Stimulated activated CD8-positive, alpha-beta memory T cell treated with anti-CD3 and anti-CD28 coated beads, Interleukin-4, amount 100 ng/mL, for 1 hour (primary cell): ENCODE measurements around the gene MARS1.

Experiments
- DNase-seq, 2 donors: peaks; one replicate each; pipeline ENCODE4 v3.0.0-alpha.2; 2020; ENCODE audit warnings: low read depth in 2 of 2, low spot score in 1 of 2

MARS1 gene

GRCh38 chr12:57470970-57471656 is 16.8 kb upstream of the MARS1 start:
- no peak for DNase-seq

GRCh38 chr12:57471661-57472060 is 16.2 kb upstream of the MARS1 start:
- DNase-seq, result no peak

GRCh38 chr12:57472391-57472790 is 15.5 kb upstream of the MARS1 start:
- DNase-seq, result no peak

- DNase-seq, result no peak
Measured at GRCh38 chr12:57473392-57473791, 14.5 kb upstream of the MARS1 start.

DNA sequence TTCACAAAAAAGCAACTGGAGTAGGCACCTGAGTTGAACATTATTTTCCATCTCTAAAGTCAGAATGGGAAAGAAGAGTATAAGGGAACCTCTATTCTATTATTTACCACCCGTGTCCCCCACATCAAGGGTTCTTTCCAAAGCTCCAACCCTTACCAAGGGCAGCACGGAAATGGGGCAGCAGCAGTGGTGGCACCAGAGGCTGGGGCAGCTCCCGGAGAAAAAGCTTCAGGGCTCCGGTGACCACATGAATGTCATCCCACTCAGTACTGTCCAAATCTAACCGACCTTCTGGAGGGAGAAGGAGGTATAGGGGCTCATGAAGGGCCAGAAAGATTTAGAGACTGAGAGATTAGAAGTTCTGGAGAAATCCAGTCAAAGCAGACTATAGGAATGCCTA is 14.0 kb upstream of the MARS1 start:
- DNase-seq, result no peak

DNA sequence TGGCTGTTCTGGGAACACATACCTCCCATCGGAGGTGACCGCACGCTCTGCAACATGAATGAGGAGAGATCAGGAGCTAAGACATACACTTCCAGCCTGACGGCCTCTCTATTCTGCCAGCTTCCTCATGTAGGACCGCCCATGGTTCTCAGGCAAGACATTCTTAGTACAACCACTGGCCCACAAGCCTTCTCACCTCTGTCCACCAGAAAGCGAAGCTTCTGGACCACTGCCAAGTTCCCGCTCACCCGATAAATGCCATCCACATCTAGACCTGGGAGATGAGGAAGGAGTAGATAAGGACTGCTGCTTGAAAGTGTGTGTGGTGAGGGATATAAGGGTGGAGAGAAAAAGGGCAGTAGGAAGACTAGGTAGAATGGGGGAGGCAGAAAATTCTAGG is 13.4 kb upstream of the MARS1 start:
- no peak for DNase-seq

DNA sequence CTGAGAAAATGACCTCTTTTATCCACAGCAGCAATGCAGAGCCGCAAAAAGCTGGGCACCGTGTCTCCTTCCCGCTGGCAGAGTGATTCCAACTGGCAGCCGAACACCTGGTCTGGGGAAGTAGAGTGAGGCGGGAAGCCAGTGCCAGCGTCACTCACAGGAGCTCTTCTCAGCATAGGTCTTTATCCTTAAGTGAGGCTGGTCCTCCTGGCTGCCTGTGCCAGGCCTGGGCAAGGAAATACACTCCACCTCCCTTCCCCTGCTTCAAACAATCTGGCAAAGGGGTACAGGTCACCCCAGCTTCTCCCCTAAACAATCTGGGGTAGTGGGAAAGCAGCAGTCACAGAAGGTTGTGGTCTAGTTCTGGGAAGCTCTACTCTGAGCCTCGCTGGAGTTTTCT is 13.0 kb upstream of the MARS1 start:
- DNase-seq, result no peak

GRCh38 chr12:57475271-57476161 is 12.4 kb upstream of the MARS1 start:
- no peak for DNase-seq

DNA sequence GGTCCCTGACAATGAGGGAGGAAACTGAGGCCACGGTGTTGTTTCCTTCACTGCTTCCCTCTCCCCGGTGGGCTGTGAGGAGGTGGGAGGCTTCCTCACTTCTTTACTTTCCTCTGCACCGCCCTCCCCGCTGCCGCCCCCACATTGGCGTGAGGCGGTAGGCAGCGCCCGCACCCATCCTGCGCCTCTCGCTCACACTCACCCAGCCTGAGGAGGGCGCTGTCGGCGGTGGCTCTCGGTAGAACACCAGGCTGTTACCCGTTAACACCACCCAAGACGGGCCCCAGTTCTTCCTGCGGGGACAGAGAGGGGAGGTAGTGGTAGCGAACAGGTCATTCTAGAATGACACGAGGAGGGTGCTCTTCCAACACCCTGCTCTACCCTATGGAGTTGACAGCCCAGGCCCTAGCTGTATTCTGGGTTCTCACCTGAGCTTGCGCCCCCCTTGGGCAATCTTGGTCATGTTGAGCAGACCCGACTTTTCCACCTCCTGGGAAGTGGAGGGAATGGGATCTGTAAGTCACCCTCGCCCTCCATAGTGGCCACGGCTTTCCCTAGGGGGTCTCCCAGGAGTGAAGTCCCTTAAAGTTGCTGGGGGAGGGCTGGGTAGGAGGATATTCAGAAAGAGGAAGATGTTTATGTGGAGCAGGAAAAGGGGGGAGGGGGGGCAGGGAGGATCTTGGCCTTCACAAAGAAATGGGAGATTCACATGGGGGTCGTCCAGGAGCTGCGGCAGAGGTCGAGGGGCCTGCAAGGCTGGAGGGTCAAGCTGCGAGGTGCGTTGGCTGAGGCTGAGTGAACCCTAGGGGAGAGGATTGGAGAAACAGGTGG is 11.5 kb upstream of the MARS1 start:
- no peak for DNase-seq

- no peak for DNase-seq
Measured at GRCh38 chr12:57476993-57477709, 10.7 kb upstream of the MARS1 start.

DNA sequence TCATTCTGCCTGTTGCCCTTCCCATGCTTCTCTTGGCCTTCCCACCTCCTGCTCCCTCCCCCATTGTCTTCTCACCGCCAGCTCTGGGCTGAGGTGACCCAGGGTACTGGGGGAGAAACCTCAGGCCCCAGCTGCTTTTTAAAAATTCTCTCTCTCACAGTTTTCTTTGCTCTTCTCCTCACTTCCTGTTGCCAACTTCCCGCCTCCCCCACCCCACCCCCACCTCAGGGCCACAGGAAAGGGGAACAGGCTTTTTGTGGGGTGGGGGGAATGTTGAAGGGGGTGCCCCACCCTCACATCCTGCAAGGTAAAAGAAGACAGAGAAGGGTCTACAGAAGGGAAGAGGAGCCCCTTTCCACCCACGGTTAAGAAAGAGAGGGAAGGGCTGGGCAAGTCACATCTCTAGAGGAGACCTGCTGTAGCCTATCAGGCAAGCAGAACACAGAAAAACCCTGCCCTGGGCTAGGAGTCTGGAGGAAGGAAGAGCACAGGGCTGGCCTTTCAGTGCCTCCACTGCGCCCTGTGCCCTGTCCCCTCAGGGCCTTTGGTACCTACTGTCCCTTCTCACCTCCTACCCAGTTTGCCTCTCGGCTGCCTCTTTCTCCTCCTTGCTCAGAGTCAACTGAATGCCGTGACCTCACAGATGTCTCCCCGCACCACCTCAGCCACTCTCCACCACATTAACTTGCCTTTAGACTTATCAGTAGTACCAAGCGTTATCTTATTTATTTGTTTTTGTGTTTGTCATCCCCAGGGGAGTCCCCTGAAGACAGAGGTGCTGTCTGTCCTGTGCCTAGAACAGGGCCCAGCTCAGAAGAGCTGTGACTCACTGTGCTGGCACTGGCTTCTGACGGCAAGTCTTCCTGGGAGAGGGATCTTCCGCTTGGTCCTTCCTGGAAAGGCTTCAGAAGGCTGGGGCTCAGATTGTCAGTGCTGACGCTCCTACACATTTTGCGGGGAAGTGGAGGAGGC is 9.9 kb upstream of the MARS1 start:
- DNase-seq, result peak in 1 of 2 donors; percentile 33

- no peak for DNase-seq
Measured at GRCh38 chr12:57479043-57479375, 8.9 kb upstream of the MARS1 start.

GRCh38 chr12:57479376-57480115 is 8.3 kb upstream of the MARS1 start, which contains the start of gene ARHGAP9:
Gene ARHGAP9 (minus strand): TSS chr12:57479866. CDS start chr12:57479406, 460 bp downstream.
- DNase-seq, result peak in 1 of 2 donors; percentile 43

GRCh38 chr12:57481671-57482070 is 6.2 kb upstream of the MARS1 start:
- DNase-seq, result no peak

DNA sequence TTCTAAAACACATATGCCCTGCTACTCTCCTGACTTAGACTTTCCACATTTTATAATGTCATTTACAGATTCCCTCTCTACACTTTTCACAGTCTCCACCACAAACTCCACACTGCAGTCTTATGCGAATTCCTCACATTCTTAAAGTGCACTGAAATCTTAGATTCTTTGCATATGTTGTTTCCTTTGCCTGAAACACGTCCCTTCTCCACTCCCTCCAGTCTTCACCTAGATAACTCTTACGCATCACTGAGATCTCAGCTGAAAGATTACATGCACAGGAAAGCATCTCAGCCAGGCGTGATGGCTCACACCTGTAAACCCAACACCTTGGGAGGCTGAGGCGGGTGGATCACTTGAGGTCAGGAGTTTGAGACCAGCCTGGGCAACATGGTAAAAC is 4.4 kb upstream of the MARS1 start:
- no peak for DNase-seq

DNA sequence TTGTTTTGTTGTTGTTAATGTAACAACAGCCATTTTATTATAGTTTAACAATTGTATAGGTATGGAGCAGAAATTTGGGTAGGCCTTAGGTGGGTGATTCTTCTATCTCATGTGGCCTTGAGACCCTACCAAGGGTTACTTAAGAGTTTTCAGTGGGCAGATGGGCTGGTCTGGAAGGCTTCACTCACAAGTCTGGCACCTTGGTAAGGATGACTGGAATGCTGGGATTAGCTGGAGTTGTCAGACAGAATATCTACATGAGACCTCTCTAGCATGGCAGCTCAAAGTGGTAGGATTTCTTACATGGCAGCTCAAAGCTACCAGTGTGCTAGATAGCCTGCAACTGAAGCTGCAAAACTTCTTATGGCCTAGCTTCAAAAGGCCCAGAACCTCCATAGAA is 2.2 kb upstream of the MARS1 start:
- DNase-seq, result no peak

- no peak for DNase-seq
Measured at GRCh38 chr12:57487055-57487596, 742 bp upstream of the MARS1 start.

- no peak for DNase-seq
Measured at GRCh38 chr12:57488402-57489156, 711 bp downstream of the MARS1 start.
